PC-3 (cell line): ENCODE results near the gene CCSER1. TPM values are rescaled to one million over a fixed set of nuclear protein-coding genes. Genes with fewer than 3 reads are reported as not detected.

Experiments
- ATAC-seq: fragments of 200-7000 bp; cut with Tn5 transposase; 2 replicates; pipeline ENCODE4 v1.9.1; 2020; ENCODE audit warnings: mild to moderate bottlenecking, moderate library complexity
- BruUV-seq: library from RNA; stranded (reverse); fragments of 400-500 nt; replicated peaks from 2 replicates; lab custom pipeline; 2021; lab: Mats Ljungman, UMichigan
- CTCF ChIA-PET: fragments of 300-600 bp; sonication (Branson Sonifier 250); formaldehyde crosslinking; loops from one replicate; lab custom pipeline; 2022; ENCODE audit warnings: antibody characterized with exemption; lab: Charles Lee
- POLR2A ChIA-PET: fragments of 300-600 bp; sonication (Branson Sonifier 250); formaldehyde crosslinking; loops from one replicate; lab custom pipeline; 2022; ENCODE audit warnings: antibody characterized with exemption; ENCODE audit not compliant: unreplicated experiment; lab: Charles Lee
- DNase-seq: peaks from one replicate; pipeline ENCODE4 v3.0.0-alpha.2; 2015
- H2AFZ ChIP-seq: fragments of 300-600 bp; sonication (generic); 2 replicates; pipeline ENCODE4 v1.6.0; 2016; ENCODE audit warnings: antibody characterized with exemption, low read length
- H3F3A ChIP-seq: fragments of 300-600 bp; sonication (generic); one replicate; pipeline ENCODE4 v1.6.0; 2017; ENCODE audit warnings: antibody characterized with exemption, low read length, control low read depth, mild to moderate bottlenecking; ENCODE audit not compliant: unreplicated experiment
- H3K27ac ChIP-seq: fragments of 300-600 bp; sonication (generic); 2 replicates; pipeline ENCODE4 v1.5.1; 2016; ENCODE audit warnings: mild to moderate bottlenecking, low read length
- H3K27me3 ChIP-seq: fragments of 300-600 bp; sonication (generic); 2 replicates; pipeline ENCODE4 v1.6.1; 2016; ENCODE audit warnings: low read length, mixed read lengths
- H3K36me3 ChIP-seq: fragments of 300-600 bp; sonication (generic); 2 replicates; pipeline ENCODE4 v1.6.1; 2016; ENCODE audit warnings: low read depth, mixed run types, low read length, mixed read lengths
- H3K4me1 ChIP-seq: fragments of 300-600 bp; sonication (generic); 2 replicates; pipeline ENCODE4 v1.5.1; 2016; ENCODE audit warnings: low read length; ENCODE audit not compliant: insufficient read depth
- H3K4me2 ChIP-seq: fragments of 300-600 bp; sonication (generic); 2 replicates; pipeline ENCODE4 v1.6.0; 2016; ENCODE audit warnings: low read length
- H3K4me3 ChIP-seq: fragments of 300-600 bp; sonication (generic); 2 replicates; pipeline ENCODE4 v1.5.1; 2016; ENCODE audit warnings: mild to moderate bottlenecking, low read length, mixed read lengths
- H3K79me2 ChIP-seq: fragments of 300-600 bp; sonication (generic); 2 replicates; pipeline ENCODE4 v1.6.1; 2017; ENCODE audit warnings: low read length, mixed read lengths
- H3K9ac ChIP-seq: fragments of 300-600 bp; sonication (generic); 2 replicates; pipeline ENCODE4 v1.6.0; 2016; ENCODE audit warnings: mild to moderate bottlenecking, low read length
- H3K9me2 ChIP-seq: fragments of 300-600 bp; sonication (generic); replicated peaks from 2 replicates; pipeline ENCODE4 v1.6.1; 2016; ENCODE audit warnings: mixed run types, low read length, mixed read lengths
- H3K9me3 ChIP-seq: fragments of 300-600 bp; sonication (generic); 2 replicates; pipeline ENCODE4 v1.6.1; 2016; ENCODE audit warnings: low read length, mixed read lengths
- H4K20me1 ChIP-seq: fragments of 300-600 bp; sonication (generic); 2 replicates; pipeline ENCODE4 v1.6.1; 2016; ENCODE audit warnings: low read length, mixed read lengths
- CTCF ChIP-seq: fragments of 300-600 bp; sonication (generic); conservative IDR thresholded peaks from 2 replicates; pipeline ENCODE4 v1.5.1; 2017; ENCODE audit warnings: antibody characterized with exemption, low read depth, mild to moderate bottlenecking, low read length
- EZH2 ChIP-seq: fragments of 300-600 bp; sonication (generic); IDR thresholded peaks from one replicate; pipeline ENCODE4 v1.6.1; 2017; ENCODE audit warnings: antibody characterized with exemption, mild to moderate bottlenecking, low read length; ENCODE audit not compliant: unreplicated experiment
- EZH2phosphoT487 ChIP-seq: fragments of 300-600 bp; sonication (generic); IDR thresholded peaks from 2 replicates; pipeline ENCODE4 v1.6.1; 2018; ENCODE audit warnings: mild to moderate bottlenecking, antibody characterized with exemption, low read length, borderline replicate concordance
- intact Hi-C: fragments of 100-400 bp; cut with micrococcal nuclease; formaldehyde crosslinking; loops from 2 replicates; pipeline ENCODE4 v1.9.0; 2023
- total RNA-seq: library from RNA; depleted of rRNA; stranded (reverse); fragments of >200 nt; gene quantifications from 2 replicates; pipeline ENCODE4 v1.2.3, GENCODE V29; 2014

CCSER1 gene
- total RNA-seq, 1 experiment from 2014 or later = 6.0 TPM

GRCh38 chr4:91601401-91601800, 1474.2 kb downstream of the CCSER1 start:
- BruUV-seq = no TSS peak
- Histone ChIP-seq H3K4me2 (no peak overlapping the region), H3K9me2 (no peaks in the 10 kb centered on the region), H3K9ac (no peak overlapping the region), H3K4me3 (no peak overlapping the region), H3F3A (no peaks in the 10 kb centered on the region), H3K36me3 (no peaks in the 10 kb centered on the region), H3K27ac (no peak overlapping the region), H3K9me3 (no peaks in the 10 kb centered on the region), H4K20me1 (no peaks in the 10 kb centered on the region), H2AFZ (no peak overlapping the region), H3K79me2 (no peaks in the 10 kb centered on the region), H3K27me3 (no peaks in the 10 kb centered on the region), H3K4me1 (no peaks in the 10 kb centered on the region)
- intact Hi-C loops = no loop called here
- DNase-seq = no peak
- ATAC-seq = no peak
- no peak for TF ChIP-seq CTCF
- no peak for TF ChIP-seq EZH2phosphoT487
- TF ChIP-seq EZH2 = no peak
- CTCF ChIA-PET = no interaction called here
- POLR2A ChIA-PET = no interaction called here

- no peak for TF ChIP-seq EZH2
- TF ChIP-seq EZH2phosphoT487 = no peak
- no peak for TF ChIP-seq CTCF
- no peak for ATAC-seq
- H3K9me2 ChIP-seq = no peaks in the 10 kb centered on the region
- no peak overlapping the region for H3K27ac ChIP-seq
- no peaks in the 10 kb centered on the region for H3K9me3 ChIP-seq
- no peak overlapping the region for H2AFZ ChIP-seq
- no peaks in the 10 kb centered on the region for H3K4me1 ChIP-seq
- H3K9ac ChIP-seq = no peak overlapping the region
- H3K4me2 ChIP-seq = no peak overlapping the region
- H3F3A ChIP-seq = no peaks in the 10 kb centered on the region
- no peak overlapping the region for H3K4me3 ChIP-seq
- CTCF ChIA-PET = no interaction called here
- POLR2A ChIA-PET = no interaction called here
- H4K20me1 ChIP-seq = no peaks in the 10 kb centered on the region
- no TSS peak for BruUV-seq
- no peak for DNase-seq
- H3K36me3 ChIP-seq = no peaks in the 10 kb centered on the region
- no peaks in the 10 kb centered on the region for H3K27me3 ChIP-seq
- intact Hi-C loops = no loop called here
- H3K79me2 ChIP-seq = no peaks in the 10 kb centered on the region
Measured at GRCh38 chr4:91611782-91612181, 1484.6 kb downstream of the CCSER1 start.

- Histone ChIP-seq H3K4me1 (no peaks in the 10 kb centered on the region), H3K27ac (no peak overlapping the region), H3K27me3 (no peaks in the 10 kb centered on the region), H3K36me3 (no peaks in the 10 kb centered on the region), H3K9me3 (no peaks in the 10 kb centered on the region), H3K9ac (no peak overlapping the region), H3F3A (no peaks in the 10 kb centered on the region), H3K4me2 (no peak overlapping the region), H4K20me1 (no peaks in the 10 kb centered on the region), H3K79me2 (no peaks in the 10 kb centered on the region), H3K4me3 (no peak overlapping the region), H2AFZ (no peak overlapping the region), H3K9me2 (no peaks in the 10 kb centered on the region)
- CTCF ChIA-PET = no interaction called here
- DNase-seq = no peak
- no peak for ATAC-seq
- no TSS peak for BruUV-seq
- POLR2A ChIA-PET = no interaction called here
- intact Hi-C loops = no loop called here
- TF ChIP-seq EZH2 (no peak), CTCF (no peak), EZH2phosphoT487 (no peak)
Measured at GRCh38 chr4:91620952-91621351, 1493.8 kb downstream of the CCSER1 start.
